ENCODE data around the gene CYP1B1. TPM values are rescaled to one million over a fixed set of nuclear protein-coding genes. Genes with fewer than 3 reads are reported as not detected.
A peak's percentile ranks its signal among the peaks of the same experiment; 100 is the strongest.

The CYP1B1 gene
- total and polyA plus RNA-seq, 2 experiments from 2014 or later, result 56.0 to 116 TPM

DNA sequence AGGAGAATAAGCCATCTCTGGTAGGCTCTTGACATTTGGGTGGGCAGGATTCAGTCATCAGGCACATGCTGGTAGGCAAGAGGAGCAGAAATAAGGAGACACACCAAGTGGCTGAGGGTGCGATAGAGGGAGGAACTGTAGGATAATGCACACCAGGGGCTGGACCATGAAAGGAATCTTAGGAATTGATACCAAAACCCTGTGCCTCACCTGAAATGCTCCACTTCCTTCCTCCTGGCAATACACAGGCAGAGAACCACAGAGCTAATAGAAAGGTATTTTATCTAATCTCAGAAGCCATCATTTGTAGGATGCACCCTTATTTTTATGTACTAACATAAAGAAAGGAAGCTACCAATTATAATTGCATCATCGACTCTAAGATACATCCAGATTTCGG, 4.4 kb upstream of the CYP1B1 start:
- Histone ChIP-seq H3K36me3 (ENCODE audit: low read depth) (no peaks in the 10 kb centered on the region), H3K9ac (no peak overlapping the region), H3K4me1 (ENCODE audit: insufficient read depth) (peaks cover 7% of the 10 kb centered on the region), H3K4me3 (no peak overlapping the region), H2AFZ (no peak overlapping the region), H4K20me1 (ENCODE audit: insufficient read depth) (no peaks in the 10 kb centered on the region), H3K9me2 (ENCODE audit: insufficient read depth) (no peaks in the 10 kb centered on the region), H3K27ac (no peak overlapping the region), H3K79me2 (ENCODE audit: insufficient read depth) (no peaks in the 10 kb centered on the region), H3F3A (ENCODE audit: insufficient read depth) (no peaks in the 10 kb centered on the region; the same call in 1 of the 2 replicates), H3K4me2 (ENCODE audit: unreplicated experiment) (no peak overlapping the region), H3K9me3 (ENCODE audit: low read depth) (no peaks in the 10 kb centered on the region), H3K27me3 (replicated peaks; ENCODE audit: insufficient read depth) (no peaks in the 10 kb centered on the region)
- 82 to 84% methylated on average over 3 of the region's 3 CpGs for WGBS, 2 experiments (ENCODE audit: low coverage in 1 of 2, low lambda C conversion rate in 2 of 2, missing lambda C conversion rate in 2 of 2)
- no peak for TF ChIP-seq EZH2 (IDR thresholded peaks at IDR 0.05; ENCODE audit: insufficient read depth, poor library complexity, severe bottlenecking)
- no peak for TF ChIP-seq EZH2phosphoT487 (IDR thresholded peaks at IDR 0.05; ENCODE audit: insufficient read depth, low read depth)
- in situ Hi-C loops (cut with MboI), result no loop called here
- DNase-seq, result no peak

GRCh38 chr2:38079116-38080052, 3.4 kb upstream of the CYP1B1 start:
- WGBS, 2 experiments (ENCODE audit: low coverage in 1 of 2, low lambda C conversion rate in 2 of 2, missing lambda C conversion rate in 2 of 2), result 87 to 88% methylated on average over 11 of the region's 11 CpGs
- TF ChIP-seq EZH2 (IDR thresholded peaks at IDR 0.05; ENCODE audit: insufficient read depth, poor library complexity, severe bottlenecking), result no peak
- TF ChIP-seq EZH2phosphoT487 (IDR thresholded peaks at IDR 0.05; ENCODE audit: insufficient read depth, low read depth), result no peak
- no peaks in the 10 kb centered on the region for H3K9me3 ChIP-seq (ENCODE audit: low read depth)
- no peaks in the 10 kb centered on the region for H3K79me2 ChIP-seq (ENCODE audit: insufficient read depth)
- H3K27me3 ChIP-seq (replicated peaks; ENCODE audit: insufficient read depth), result no peaks in the 10 kb centered on the region
- no peak for DNase-seq
- H3F3A ChIP-seq (ENCODE audit: insufficient read depth), result no peaks in the 10 kb centered on the region; the same call in 1 of the 2 replicates
- no peak overlapping the region for H2AFZ ChIP-seq
- no peak overlapping the region for H3K4me3 ChIP-seq
- peaks cover 7% of the 10 kb centered on the region for H3K4me1 ChIP-seq (ENCODE audit: insufficient read depth)
- no peaks in the 10 kb centered on the region for H3K9me2 ChIP-seq (ENCODE audit: insufficient read depth)
- H3K36me3 ChIP-seq (ENCODE audit: low read depth), result no peaks in the 10 kb centered on the region; the same call in 1 of the 2 replicates
- H3K4me2 ChIP-seq (ENCODE audit: unreplicated experiment), result no peak overlapping the region
- no peaks in the 10 kb centered on the region for H4K20me1 ChIP-seq (ENCODE audit: insufficient read depth)
- in situ Hi-C loops (cut with MboI), result no loop called here
- H3K9ac ChIP-seq, result no peak overlapping the region
- H3K27ac ChIP-seq, result no peak overlapping the region

DNA sequence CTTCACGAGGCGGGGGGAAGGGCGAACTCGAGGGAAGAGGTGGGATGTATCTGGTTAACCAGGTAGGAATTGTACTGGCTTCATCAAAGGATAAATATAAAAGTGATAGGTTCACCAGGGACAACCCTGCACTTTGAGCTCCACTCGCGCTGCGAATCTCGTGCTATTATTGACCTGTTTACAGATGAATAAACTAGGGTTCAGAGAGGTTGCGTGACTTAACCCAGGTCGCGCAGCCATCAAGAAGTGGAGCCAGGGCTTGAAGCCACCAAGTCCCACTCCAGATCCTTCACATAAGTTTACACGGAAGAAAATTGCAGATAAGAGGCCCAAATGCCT, 1.4 kb upstream of the CYP1B1 start:
- Histone ChIP-seq H3K4me2 (ENCODE audit: unreplicated experiment) (peak overlapping the region; percentile 66), H2AFZ (0 out of 2 replicates have a peak overlapping the region, but pooled peaks have one; percentile 34), H3K79me2 (ENCODE audit: insufficient read depth) (no peaks in the 10 kb centered on the region), H3K4me3 (peak overlapping the region; percentile 73), H3K36me3 (ENCODE audit: low read depth) (no peaks in the 10 kb centered on the region; the same call in 1 of the 2 replicates), H4K20me1 (ENCODE audit: insufficient read depth) (no peaks in the 10 kb centered on the region), H3K27ac (peak overlapping the region; percentile 89), H3K27me3 (replicated peaks; ENCODE audit: insufficient read depth) (no peaks in the 10 kb centered on the region), H3K9me3 (ENCODE audit: low read depth) (no peaks in the 10 kb centered on the region), H3K9me2 (ENCODE audit: insufficient read depth) (no peaks in the 10 kb centered on the region), H3K9ac (peak overlapping the region; percentile 87), H3K4me1 (ENCODE audit: insufficient read depth) (peaks cover 7% of the 10 kb centered on the region), H3F3A (ENCODE audit: insufficient read depth) (peaks cover 9% of the 10 kb centered on the region)
- in situ Hi-C loops (cut with MboI), result no loop called here
- DNase-seq, result no peak
- no peak for TF ChIP-seq EZH2 (IDR thresholded peaks at IDR 0.05; ENCODE audit: insufficient read depth, poor library complexity, severe bottlenecking)
- no peak for TF ChIP-seq EZH2phosphoT487 (IDR thresholded peaks at IDR 0.05; ENCODE audit: insufficient read depth, low read depth)
- WGBS, 2 experiments (ENCODE audit: low coverage in 1 of 2, low lambda C conversion rate in 2 of 2, missing lambda C conversion rate in 2 of 2), result 48 to 58% methylated on average over 12 of the region's 12 CpGs

DNA sequence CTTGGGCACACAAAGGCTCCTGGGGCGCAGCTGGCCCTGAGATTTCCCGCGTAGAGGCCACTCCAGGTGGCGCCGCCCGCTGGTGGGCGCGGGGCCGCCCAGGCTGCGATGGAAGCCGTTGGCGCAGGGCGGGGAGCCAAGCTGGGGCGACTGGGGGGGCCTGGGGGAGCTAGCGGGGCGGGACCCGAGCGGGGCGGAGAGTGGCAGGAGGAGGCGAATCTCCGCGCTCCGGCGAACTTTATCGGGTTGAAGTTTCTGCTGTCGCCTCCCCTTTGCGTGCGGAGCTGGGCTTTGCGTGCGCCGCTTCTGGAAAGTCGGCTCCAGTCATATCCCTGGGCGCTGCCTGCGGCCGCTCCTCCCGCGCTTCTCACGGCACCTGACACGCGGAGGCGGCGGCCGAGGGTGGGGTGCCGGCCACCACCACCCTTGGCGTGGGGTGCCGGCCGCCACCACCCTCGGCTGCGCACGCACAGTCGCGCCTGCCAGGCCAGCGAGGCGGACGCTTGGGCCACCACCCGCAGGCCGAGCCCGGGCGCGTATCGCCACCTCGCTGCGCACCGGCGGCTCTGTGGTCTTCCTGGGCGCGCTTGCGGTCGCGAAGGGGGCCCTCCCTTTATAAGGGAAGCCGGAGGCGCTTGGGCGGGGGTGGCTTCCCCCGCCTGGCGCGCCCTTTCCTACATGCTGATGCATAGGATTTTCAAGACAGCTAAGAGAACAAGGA, 919 bp upstream of the CYP1B1 start:
- TF ChIP-seq EZH2 (IDR thresholded peaks at IDR 0.05; ENCODE audit: insufficient read depth, poor library complexity, severe bottlenecking), result no peak
- TF ChIP-seq EZH2phosphoT487 (IDR thresholded peaks at IDR 0.05; ENCODE audit: insufficient read depth, low read depth), result no peak
- peak overlapping the region; percentile 89 for H3K27ac ChIP-seq
- peaks cover 7% of the 10 kb centered on the region for H3K4me1 ChIP-seq (ENCODE audit: insufficient read depth)
- H3K27me3 ChIP-seq (replicated peaks; ENCODE audit: insufficient read depth), result no peaks in the 10 kb centered on the region
- H3F3A ChIP-seq (ENCODE audit: insufficient read depth), result peaks cover 9% of the 10 kb centered on the region
- H3K4me2 ChIP-seq (ENCODE audit: unreplicated experiment), result peak overlapping the region; percentile 66
- no peaks in the 10 kb centered on the region for H4K20me1 ChIP-seq (ENCODE audit: insufficient read depth)
- peak overlapping the region; percentile 34 for H2AFZ ChIP-seq
- H3K36me3 ChIP-seq (ENCODE audit: low read depth), result no peaks in the 10 kb centered on the region; the same call in 1 of the 2 replicates
- no peaks in the 10 kb centered on the region for H3K9me3 ChIP-seq (ENCODE audit: low read depth)
- no peaks in the 10 kb centered on the region for H3K79me2 ChIP-seq (ENCODE audit: insufficient read depth)
- H3K9ac ChIP-seq, result peak overlapping the region; percentile 87
- WGBS, 2 experiments (ENCODE audit: low coverage in 1 of 2, low lambda C conversion rate in 2 of 2, missing lambda C conversion rate in 2 of 2), result 1% methylated on average over 43 to 49 of the region's 76 CpGs
- in situ Hi-C loops (cut with MboI), result no loop called here
- H3K4me3 ChIP-seq, result peak overlapping the region; percentile 73
- peak; percentile 98 for DNase-seq
- no peaks in the 10 kb centered on the region for H3K9me2 ChIP-seq (ENCODE audit: insufficient read depth)
